ENCODE measurements around the gene SMIM33.
"Not testable (repeated sequence)": the region's sequence is repeated elsewhere in the genome, so short reads cannot be mapped to it uniquely, and the experiment has no call there.

The SMIM33 gene

GRCh38 chr5:139457241-139457640 lies 13.6 kb upstream of the SMIM33 start:
- DNase-seq = no peak

DNA sequence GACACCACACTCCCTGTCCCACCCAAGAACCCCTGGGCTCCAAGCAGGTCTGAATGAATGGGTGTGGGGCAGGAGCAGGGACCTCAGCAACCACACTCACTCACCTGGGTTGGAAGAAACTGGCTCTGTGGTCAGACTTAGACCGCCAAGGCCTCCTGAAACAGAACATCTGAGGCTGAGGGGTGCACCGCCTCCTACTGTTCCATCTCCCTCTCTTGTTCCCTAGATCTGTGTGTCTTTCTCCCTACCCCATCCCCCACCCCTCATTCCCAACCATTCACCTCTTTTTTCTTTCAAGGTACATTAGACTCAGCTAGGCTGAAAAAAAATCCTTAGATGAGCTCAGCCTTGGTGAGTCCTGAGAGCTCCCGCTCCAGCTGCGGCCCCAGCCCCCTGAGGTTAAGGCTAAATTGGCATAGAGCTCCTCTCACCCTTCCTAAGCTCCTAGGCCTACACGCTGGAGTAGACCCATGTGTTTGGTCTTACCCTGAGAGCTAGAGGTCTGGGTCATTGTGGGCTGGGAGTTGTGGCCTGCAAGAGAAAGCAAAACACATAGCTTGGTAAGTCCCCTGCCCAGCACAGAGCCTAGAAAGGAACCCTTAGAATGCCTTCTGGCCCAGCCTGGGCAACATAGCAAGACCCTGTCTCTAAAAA lies 13.0 kb upstream of the SMIM33 start:
- DNase-seq = no peak

GRCh38 chr5:139458580-139459407 lies 12.0 kb upstream of the SMIM33 start:
- DNase-seq = peak; percentile 77

GRCh38 chr5:139459451-139459934 lies 11.3 kb upstream of the SMIM33 start:
- no peak for DNase-seq

DNA sequence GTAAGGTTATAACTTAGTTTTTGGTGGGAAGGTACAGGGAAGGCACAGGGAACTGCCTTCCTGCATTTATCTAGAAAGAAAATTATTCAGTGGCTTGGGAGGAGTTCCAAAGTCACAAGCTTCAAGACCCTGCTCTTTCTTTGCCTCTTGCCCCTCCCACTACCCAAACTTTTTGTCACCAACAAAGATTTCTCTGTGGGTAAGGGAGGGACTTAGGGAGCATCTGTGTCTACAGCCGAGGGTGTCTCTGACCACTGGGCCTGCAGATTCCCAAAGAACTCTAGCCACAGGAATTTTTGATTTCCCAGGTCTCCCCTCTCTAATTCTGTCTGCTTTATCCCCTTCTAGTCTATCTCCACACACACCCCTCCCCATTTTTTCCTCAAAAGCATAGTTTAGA lies 10.3 kb upstream of the SMIM33 start:
- no peak for DNase-seq

- DNase-seq = no peak
Observed at GRCh38 chr5:139461176-139461575, 9.6 kb upstream of the SMIM33 start.

GRCh38 chr5:139461698-139462097 lies 9.1 kb upstream of the SMIM33 start:
- DNase-seq = no peak

DNA sequence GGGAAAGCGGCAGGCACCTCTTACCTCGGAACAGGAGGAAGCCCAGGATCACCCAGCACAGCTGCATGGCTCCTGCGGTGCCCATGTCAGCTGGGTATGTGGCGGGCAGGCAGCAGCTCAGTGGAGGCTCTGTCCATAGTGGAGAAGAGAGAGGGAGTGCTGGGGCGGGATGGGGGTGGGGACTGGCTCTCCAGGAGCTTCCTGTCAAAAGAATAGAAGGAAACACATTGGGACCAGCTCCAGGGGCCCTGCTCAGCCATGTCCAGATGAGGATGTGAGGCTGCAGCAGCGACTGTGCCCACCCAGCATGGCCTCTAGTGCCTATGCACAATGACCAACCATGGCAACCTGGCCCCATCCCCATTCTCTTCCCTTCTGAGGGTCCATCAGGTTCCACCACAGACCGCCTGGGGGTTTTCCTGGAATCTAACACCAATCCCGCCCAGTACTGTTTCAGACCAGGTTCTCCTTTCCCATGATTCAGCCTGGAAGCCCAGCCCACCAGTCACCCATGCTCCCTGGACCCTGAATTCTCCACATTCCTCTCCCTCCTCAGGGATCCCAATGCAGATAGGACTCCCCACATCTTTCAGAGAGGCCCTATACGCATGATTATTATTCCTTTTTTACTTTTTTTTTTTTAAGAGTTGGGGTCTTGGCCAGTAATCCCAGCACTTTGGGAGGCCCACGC lies 8.1 kb upstream of the SMIM33 start, which contains the start of gene ECSCR:
ECSCR (minus strand) TSS at position 158 of the 691 bp plus-strand sequence; CDS start at position 85, 73 bp downstream.
- DNase-seq = no peak

- DNase-seq = no peak
Observed at GRCh38 chr5:139468421-139468931, 2.3 kb upstream of the SMIM33 start.

- DNase-seq = no peak
Observed at GRCh38 chr5:139472386-139473030, 1.7 kb downstream of the SMIM33 start.

GRCh38 chr5:139473105-139473504 lies 2.3 kb downstream of the SMIM33 start:
- DNase-seq = no peak

GRCh38 chr5:139473565-139473964 lies 2.8 kb downstream of the SMIM33 start:
- no peak for DNase-seq

DNA sequence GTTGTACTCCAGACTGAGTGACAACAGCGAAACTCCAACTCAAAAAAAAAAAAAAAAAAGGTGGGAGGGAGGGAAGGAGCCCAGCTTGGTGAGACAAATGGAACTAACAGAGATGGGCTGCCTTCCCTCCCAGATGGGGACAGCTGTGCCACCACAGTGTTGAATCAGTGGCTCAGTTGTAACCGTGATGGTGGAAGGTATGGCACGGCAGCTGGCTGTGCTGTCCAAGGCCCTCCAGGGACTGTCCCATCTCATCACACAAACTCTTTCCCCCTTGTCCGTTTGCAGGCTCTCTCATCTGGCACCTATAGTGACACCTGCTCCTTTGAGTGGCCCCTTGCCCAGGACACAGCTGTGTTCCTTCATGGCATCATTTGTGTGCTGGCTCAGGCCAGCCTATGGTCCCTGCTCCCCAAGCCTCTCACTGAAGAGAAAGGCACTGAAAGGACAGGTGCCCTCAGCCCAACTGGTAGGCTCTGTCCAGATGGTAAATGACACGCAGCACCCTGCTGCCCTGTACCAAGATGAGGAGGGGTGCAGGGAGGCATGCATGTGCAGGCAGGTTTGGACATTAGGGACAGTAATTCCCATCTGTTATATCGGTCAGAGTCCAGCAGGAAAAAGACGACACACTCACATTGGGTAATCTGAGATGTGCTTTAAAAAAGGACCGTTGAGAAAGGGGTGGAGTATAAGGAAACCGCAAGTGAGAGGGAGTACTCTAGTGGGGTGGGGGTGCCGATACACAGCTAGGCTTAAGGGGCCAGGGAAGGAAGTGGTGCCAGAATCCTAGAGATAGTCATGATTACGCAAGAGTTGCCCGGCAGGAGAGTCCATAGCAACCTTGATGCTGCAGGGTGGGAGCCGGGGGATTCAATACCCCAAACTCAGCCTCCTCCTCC lies 4.3 kb downstream of the SMIM33 start:
- no peak for DNase-seq

- no peak for DNase-seq
Observed at GRCh38 chr5:139475865-139476617, 5.2 kb downstream of the SMIM33 start.

GRCh38 chr5:139478657-139479423 lies 8.0 kb downstream of the SMIM33 start:
- DNase-seq = not testable (repeated sequence)

DNA sequence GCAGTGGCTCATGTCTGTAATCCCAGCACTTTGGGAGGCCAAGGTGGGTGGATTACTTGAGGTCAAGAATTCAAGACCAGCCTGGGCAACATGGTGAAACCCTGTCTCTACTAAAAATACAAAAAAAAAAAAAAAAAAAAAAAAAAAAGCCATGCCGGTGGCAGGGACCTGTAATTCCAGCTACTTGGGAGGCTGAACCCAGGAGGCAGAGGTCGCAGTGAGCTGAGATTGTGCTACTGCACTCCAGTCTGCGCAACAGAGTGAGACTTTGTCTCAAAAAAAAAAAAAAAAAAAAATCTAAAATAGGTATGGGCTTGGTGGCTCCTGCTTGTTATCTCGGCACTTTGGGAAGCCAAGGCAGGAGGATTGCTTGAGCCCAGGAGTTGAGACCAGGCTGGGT lies 8.9 kb downstream of the SMIM33 start:
- DNase-seq = not testable (repeated sequence)

GRCh38 chr5:139481122-139481533 lies 10.3 kb downstream of the SMIM33 start:
- DNase-seq = peak; percentile 22

DNA sequence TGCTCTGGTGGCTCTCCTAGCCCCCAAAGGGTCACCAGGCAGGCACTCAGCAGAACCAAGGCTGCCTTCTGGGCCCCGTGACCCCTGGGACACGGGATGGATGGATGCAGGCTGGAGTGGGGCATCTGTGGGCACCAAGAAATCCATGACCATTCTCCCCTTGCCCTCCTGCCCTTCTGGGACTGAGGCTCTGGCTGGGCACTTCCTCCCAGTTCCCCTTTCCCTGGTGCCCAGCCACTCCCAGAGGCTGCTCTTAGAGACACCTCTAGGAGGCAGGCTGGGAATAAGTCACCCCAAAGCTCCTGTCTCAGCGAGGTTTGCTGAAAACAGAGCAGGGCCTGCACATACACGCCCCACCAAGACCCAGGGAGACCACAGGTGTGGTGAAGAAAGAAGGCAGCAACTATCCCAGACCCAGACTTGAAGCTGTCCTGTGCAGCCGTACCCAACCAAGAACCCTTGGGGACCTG lies 10.8 kb downstream of the SMIM33 start:
- no peak for DNase-seq

DNA sequence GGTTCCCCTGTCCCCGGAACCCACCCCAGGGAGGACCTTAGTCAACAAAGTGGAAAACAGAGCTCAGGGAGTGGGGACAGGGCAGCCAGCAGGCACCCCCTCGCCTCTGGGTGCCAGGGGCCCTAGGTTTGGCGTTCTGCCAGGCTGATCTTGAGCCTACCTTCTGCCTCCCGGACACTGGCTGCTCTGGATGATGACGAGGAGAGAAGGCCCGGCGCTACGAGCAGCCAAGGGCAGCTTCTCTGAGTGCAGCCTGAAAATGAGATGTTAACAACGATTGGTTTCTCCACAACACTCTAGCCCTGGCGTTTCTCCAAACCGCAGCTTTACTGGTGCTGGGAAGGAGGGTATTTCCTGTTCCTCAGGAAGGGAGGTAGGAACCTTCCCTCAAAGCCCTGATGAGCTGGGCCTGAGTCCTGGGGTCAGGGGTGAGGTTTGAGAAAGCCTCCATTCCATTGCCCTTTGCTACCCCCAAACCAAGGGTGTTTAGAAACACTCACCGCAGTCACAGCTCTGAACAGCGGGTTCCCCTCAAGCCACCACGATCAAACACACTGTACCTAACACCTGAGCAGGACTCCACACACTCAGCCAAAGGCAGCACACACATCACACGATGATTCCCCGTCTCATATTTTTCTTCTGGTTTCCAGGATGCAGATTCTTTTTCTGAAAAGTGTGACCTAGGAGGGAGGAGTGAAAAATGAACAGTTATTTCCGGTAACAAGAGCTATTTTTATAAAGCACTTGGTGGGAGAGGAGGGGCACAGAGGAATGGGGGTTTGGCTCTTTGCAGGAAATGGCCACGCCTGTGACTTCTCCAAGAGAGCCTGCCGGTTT lies 11.5 kb downstream of the SMIM33 start, which contains the start of gene STING1:
STING1 (minus strand) TSS at position 709 of the 840 bp plus-strand sequence. CDS start 1,054 bp downstream, outside the sequence.
- DNase-seq = peak; percentile 48

Measured in effector CD4-positive, alpha-beta T cell (primary cell).